HepG2 (cell line): Measurements from ENCODE around the gene STK32C. TPM values are rescaled to one million over a fixed set of nuclear protein-coding genes. Genes with fewer than 3 reads are reported as not detected.

Experiments used
- ATAC-seq: fragments of 200-7000 bp; cut with Tn5 transposase; 3 replicates; pipeline ENCODE4 v1.9.1; 2020; ENCODE audit warnings: mild to moderate bottlenecking, moderate library complexity
- BruUV-seq: library from RNA; stranded (reverse); fragments of 400-500 nt; replicated peaks from 2 replicates; lab custom pipeline; 2021; lab: Mats Ljungman, UMichigan
- CTCF ChIA-PET: fragments of 300-600 bp; formaldehyde crosslinking; extraction: SDS; loops from one replicate; lab custom pipeline; 2021; ENCODE audit warnings: low total read pairs, inconsistent platforms, low intra/inter-chr PET ratio; lab: Yijun Ruan, JAX
- POLR2A ChIA-PET: fragments of 350-600 bp; sonication (Branson Sonifier 250); formaldehyde crosslinking; loops from one replicate; lab custom pipeline; 2020; ENCODE audit warnings: antibody characterized with exemption, inconsistent platforms; lab: Yijun Ruan, JAX
- DNase-seq: peaks from one replicate; pipeline ENCODE4 v3.0.0-alpha.2; 2015; ENCODE audit warnings: low spot score
- FAIRE-seq: peaks from 3 replicates; lab custom pipeline; 2011; peaks lifted over from hg19 to GRCh38; lab: Jason Lieb, UNC
- H2AFZ ChIP-seq: one replicate; pipeline ENCODE4 v1.6.1; 2011; ENCODE audit warnings: low read length, inconsistent platforms
- H3K27ac ChIP-seq: fragments of 300-600 bp; 3 replicates; pipeline ENCODE4 v1.8.0; 2011; ENCODE audit warnings: mixed run types, mild to moderate bottlenecking, mixed read lengths, low read length, inconsistent platforms; ENCODE audit not compliant: insufficient read depth; ENCODE audit errors: extremely low read length
- H3K27me3 ChIP-seq, 2 experiments: fragments of 200-600 bp in 1 of 2; 2 replicates in 1 of 2; 3 replicates in 1 of 2; pipeline versions ENCODE4 v1.6.0 to v1.8.0; 2011; ENCODE audit warnings: low read length in 2 of 2, mild to moderate bottlenecking in 2 of 2, moderate library complexity in 2 of 2, inconsistent platforms in 1 of 2; ENCODE audit not compliant: insufficient read depth in 2 of 2, control insufficient read depth in 1 of 2
- H3K36me3 ChIP-seq, 2 experiments: fragments of 200-600 bp in 1 of 2; replicated peaks in 1 of 2; 2 replicates in 1 of 2; 3 replicates in 1 of 2; pipeline versions ENCODE4 v1.5.1 to v1.8.0; 2011; ENCODE audit warnings: low read length in 2 of 2, inconsistent platforms in 1 of 2; ENCODE audit not compliant: insufficient read depth in 2 of 2, control insufficient read depth in 1 of 2
- H3K4me1 ChIP-seq: 2 replicates; pipeline ENCODE4 v1.5.1; 2012; ENCODE audit warnings: low read length, inconsistent platforms; ENCODE audit not compliant: insufficient read depth
- H3K4me2 ChIP-seq: 2 replicates; pipeline ENCODE4 v1.6.0; 2011; ENCODE audit warnings: low read depth, low read length, inconsistent platforms
- H3K4me3 ChIP-seq, 3 experiments: fragments of 200-600 bp in 1 of 3; sonication (generic), shearing (Covaris generic) in 1 of 3; replicated peaks in 1 of 3; 2 replicates each; pipeline ENCODE4 v1.5.1; 2011 to 2016; ENCODE audit warnings: low read length in 3 of 3, inconsistent platforms in 2 of 3, low read depth in 2 of 3, mild to moderate bottlenecking in 2 of 3, control low read depth in 1 of 3, mixed read lengths in 1 of 3; ENCODE audit not compliant: insufficient read depth in 1 of 3
- H3K79me2 ChIP-seq: one replicate; pipeline ENCODE4 v1.6.1; 2011; ENCODE audit warnings: low read length, inconsistent platforms; ENCODE audit not compliant: insufficient read depth
- H3K9ac ChIP-seq: 2 replicates; pipeline ENCODE4 v1.6.0; 2011; ENCODE audit warnings: mild to moderate bottlenecking, low read depth, low read length, inconsistent platforms; ENCODE audit not compliant: insufficient read depth
- H3K9me3 ChIP-seq: 2 replicates; pipeline ENCODE4 v1.5.1; 2012; ENCODE audit warnings: mild to moderate bottlenecking, low read length
- H4K20me1 ChIP-seq: 2 replicates; pipeline ENCODE4 v1.6.0; 2011; ENCODE audit warnings: inconsistent platforms, mild to moderate bottlenecking, low read length, moderate library complexity; ENCODE audit not compliant: insufficient read depth
- KDM2A ChIP-seq: sonication (generic); formaldehyde crosslinking; IDR thresholded peaks from 2 replicates; pipeline ENCODE4 v1.4.0; 2020; ENCODE audit warnings: low read depth, missing genetic modification reagents, borderline replicate concordance
- SAP130 ChIP-seq: IDR thresholded peaks from 2 replicates; pipeline ENCODE4 v1.6.1; 2016; ENCODE audit warnings: low read depth
- ZBTB38 ChIP-seq: sonication (generic); formaldehyde crosslinking; IDR thresholded peaks from 2 replicates; pipeline ENCODE4 v1.5.1; 2020; ENCODE audit warnings: mild to moderate bottlenecking, missing genetic modification reagents
- ZFP37 ChIP-seq: sonication (generic); formaldehyde crosslinking; IDR thresholded peaks from 2 replicates; pipeline ENCODE4 v1.4.0; 2020; ENCODE audit warnings: missing genetic modification reagents, borderline replicate concordance
- ZKSCAN5 ChIP-seq: sonication (generic); formaldehyde crosslinking; IDR thresholded peaks from 2 replicates; pipeline ENCODE4 v1.5.1; 2020; ENCODE audit warnings: mild to moderate bottlenecking, missing genetic modification reagents
- ZNF260 ChIP-seq: sonication (generic); formaldehyde crosslinking; IDR thresholded peaks from 2 replicates; pipeline ENCODE4 v1.4.0; 2020; ENCODE audit warnings: missing genetic modification reagents, low read depth, mild to moderate bottlenecking, borderline replicate concordance
- ZNF703 ChIP-seq: sonication (generic); formaldehyde crosslinking; IDR thresholded peaks from 2 replicates; pipeline ENCODE4 v1.5.1; 2020; ENCODE audit warnings: missing genetic modification reagents, mild to moderate bottlenecking, moderate library complexity, borderline replicate concordance
- ZZZ3 ChIP-seq: sonication (generic); formaldehyde crosslinking; IDR thresholded peaks from 2 replicates; pipeline ENCODE4 v1.4.0; 2020; ENCODE audit warnings: missing genetic modification reagents, mild to moderate bottlenecking, borderline replicate concordance
- WGBS: methylation state at CpG from one replicate; pipeline ENCODE4 v1.1.6; 2017; ENCODE audit warnings: low lambda C conversion rate; 5-methylcytosine and 5-hydroxymethylcytosine counted together
- in situ Hi-C: cut with HindIII; loops from 2 replicates; pipeline ENCODE4 v1.10.0; 2017; ENCODE audit warnings: low pct_unique_long_range_greater_than_20kb; ENCODE audit not compliant: extremely low pct_ligation_motif_present
- intact Hi-C: fragments of 100-400 bp; cut with micrococcal nuclease; formaldehyde crosslinking; loops from one replicate; pipeline ENCODE4 v1.10.0; 2022; ENCODE audit not compliant: unreplicated experiment
- polyA plus RNA-seq, 8 experiments: library from polyadenylated mRNA; depleted of rRNA in 3 of 8; stranded (reverse) in 7 of 8; unstranded in 1 of 8; fragments of >200 nt; fragmentation: Illumina TruSeq in 4 of 8; extraction: Trizol in 4 of 8; gene quantifications; 2 replicates each; pipeline versions ENCODE4 v1.2.1 to v1.2.3, GENCODE V29; 2011 to 2016; ENCODE audit warnings: low read depth in 4 of 8, missing spikeins in 1 of 8, mixed read lengths in 1 of 8; ENCODE audit not compliant: insufficient read depth in 1 of 8
- total RNA-seq, 5 experiments: library from RNA; depleted of rRNA; stranded (reverse); fragments of >200 nt; fragmentation: Illumina TruSeq; extraction: Trizol; gene quantifications; 2 replicates each; pipeline ENCODE4 v1.2.3, GENCODE V29; 2016; ENCODE audit warnings: low read depth in 1 of 5
- TF ChIP-seq, protein P1 (sequence below): sonication (generic); formaldehyde crosslinking; IDR thresholded peaks from 2 replicates; pipeline ENCODE4 v1.4.0; 2020; ENCODE audit warnings: missing genetic modification reagents, low read depth, mild to moderate bottlenecking, borderline replicate concordance
- TF ChIP-seq, protein P2 (sequence below): sonication (generic); formaldehyde crosslinking; IDR thresholded peaks from 2 replicates; pipeline ENCODE4 v1.5.0; 2020; ENCODE audit warnings: mild to moderate bottlenecking, missing genetic modification reagents
- TF ChIP-seq, protein P3 (sequence below): sonication (generic); formaldehyde crosslinking; conservative IDR thresholded peaks from 2 replicates; pipeline ENCODE4 v1.8.0; 2022; ENCODE audit warnings: missing genetic modification reagents

Gene STK32C
- total and polyA plus RNA-seq, 2 of the 13 experiments (the other 11 are each of a cell fraction or from before 2014, with no cell fraction given), result 10.9 to 19.4 TPM

DNA sequence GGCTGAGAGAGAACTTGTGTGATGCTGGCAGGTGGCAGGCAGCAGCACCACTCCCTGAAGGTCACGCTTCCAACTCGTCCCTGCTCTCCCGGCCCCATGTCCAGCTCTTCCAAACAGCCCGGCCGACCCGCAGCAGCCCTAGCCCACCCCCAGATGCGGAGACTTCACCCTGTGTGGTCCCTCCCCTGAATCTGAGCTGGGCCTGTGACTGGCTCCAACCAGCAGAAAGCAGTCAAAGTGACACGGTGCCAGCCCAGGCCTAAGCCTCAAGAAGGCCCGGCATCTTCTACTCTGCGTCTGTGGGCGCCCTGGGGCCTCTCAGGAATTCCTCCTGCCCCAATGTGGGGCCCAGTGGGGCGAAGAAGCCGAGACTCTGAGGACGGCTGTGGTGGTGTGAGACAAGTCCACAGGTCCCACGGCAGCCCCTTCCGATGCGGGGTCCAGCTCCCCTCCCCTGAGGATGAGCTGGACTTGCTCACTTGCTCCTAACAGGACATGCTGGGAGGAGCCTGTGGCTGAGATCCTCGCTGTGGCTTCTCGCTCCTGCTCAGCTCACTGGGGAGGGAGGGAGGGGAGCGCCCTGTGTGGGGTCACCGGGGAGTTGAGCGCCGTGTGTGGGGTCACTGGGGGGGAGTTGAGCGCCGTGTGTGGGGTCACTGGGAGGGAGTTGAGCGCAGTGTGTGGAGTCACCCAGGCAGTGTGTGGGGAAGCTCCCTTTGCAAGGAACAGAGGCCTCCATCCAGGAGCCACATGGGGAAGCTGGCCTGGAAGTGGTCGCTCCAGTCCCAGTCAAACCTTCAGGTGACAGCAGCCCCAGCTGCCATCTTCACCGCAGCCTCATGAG lies 9.5 kb downstream of the STK32C start:
- in situ Hi-C loops (no loop called here), intact Hi-C loops (no loop called here)
- TF ChIP-seq, protein P1, sequence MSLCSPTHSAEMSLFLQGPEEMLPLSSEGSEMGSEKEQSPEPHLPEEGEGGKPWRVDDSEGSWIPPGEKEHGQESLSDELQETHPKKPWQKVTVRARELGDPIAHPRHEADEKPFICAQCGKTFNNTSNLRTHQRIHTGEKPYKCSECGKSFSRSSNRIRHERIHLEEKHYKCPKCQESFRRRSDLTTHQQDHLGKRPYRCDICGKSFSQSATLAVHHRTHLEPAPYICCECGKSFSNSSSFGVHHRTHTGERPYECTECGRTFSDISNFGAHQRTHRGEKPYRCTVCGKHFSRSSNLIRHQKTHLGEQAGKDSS, result no peak
- TF ChIP-seq ZBTB38, result no peak
- no peak for TF ChIP-seq ZFP37 (CRISPR knock-in tag)
- no peak for TF ChIP-seq SAP130 (CRISPR knock-in tag)
- ChIA-PET POLR2A (no interaction called here), CTCF (no interaction called here)
- Histone ChIP-seq H3K79me2 (peaks cover 3% of the 10 kb centered on the region), H3K4me1 (no peaks in the 10 kb centered on the region), H3K27ac (no peak overlapping the region), H3K27me3 (no peaks in the 10 kb centered on the region), H2AFZ (no peak overlapping the region), H3K9ac (no peak overlapping the region), H3K36me3 (no peaks in the 10 kb centered on the region), H3K4me2 (no peak overlapping the region), H3K9me3 (no peaks in the 10 kb centered on the region), H4K20me1 (no peaks in the 10 kb centered on the region), H3K4me3 (no peak overlapping the region)
- FAIRE-seq (no peak), DNase-seq (no peak), ATAC-seq (no peak)
- 70% methylated on average over 15 of the region's 28 CpGs for WGBS
- no TSS peak for BruUV-seq

DNA sequence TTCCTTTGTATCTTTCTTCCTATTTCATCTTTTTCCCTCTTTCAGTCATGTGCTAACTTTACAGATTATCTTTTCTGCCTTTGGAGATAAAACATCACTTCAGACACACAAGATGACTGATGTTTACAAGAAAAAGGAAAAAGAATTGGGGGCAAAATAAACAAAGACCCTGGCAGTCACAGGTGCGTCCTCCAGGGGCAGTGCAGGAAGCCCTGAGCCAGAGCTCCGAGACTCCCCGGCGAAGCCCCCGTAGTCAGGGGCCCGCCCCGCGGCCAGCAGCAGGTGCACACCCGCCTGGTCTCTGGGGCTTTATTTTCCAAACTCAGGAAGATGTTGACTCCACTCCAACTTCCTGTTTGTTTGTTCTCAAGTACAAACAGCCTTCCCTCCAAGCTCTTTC lies 10.2 kb downstream of the STK32C start:
- no peaks in the 10 kb centered on the region for H4K20me1 ChIP-seq
- 87% methylated on average over 9 of the region's 9 CpGs for WGBS
- H3K79me2 ChIP-seq, result peaks cover 3% of the 10 kb centered on the region
- H3K9ac ChIP-seq, result no peak overlapping the region
- ChIA-PET POLR2A (no interaction called here), CTCF (no interaction called here)
- DNase-seq (no peak), FAIRE-seq (no peak), ATAC-seq (no peak)
- TF ChIP-seq ZZZ3 (no peak), ZNF260 (CRISPR knock-in tag) (no peak), ZKSCAN5 (no peak), KDM2A (no peak), ZNF703 (CRISPR knock-in tag) (no peak)
- TF ChIP-seq, protein P2, sequence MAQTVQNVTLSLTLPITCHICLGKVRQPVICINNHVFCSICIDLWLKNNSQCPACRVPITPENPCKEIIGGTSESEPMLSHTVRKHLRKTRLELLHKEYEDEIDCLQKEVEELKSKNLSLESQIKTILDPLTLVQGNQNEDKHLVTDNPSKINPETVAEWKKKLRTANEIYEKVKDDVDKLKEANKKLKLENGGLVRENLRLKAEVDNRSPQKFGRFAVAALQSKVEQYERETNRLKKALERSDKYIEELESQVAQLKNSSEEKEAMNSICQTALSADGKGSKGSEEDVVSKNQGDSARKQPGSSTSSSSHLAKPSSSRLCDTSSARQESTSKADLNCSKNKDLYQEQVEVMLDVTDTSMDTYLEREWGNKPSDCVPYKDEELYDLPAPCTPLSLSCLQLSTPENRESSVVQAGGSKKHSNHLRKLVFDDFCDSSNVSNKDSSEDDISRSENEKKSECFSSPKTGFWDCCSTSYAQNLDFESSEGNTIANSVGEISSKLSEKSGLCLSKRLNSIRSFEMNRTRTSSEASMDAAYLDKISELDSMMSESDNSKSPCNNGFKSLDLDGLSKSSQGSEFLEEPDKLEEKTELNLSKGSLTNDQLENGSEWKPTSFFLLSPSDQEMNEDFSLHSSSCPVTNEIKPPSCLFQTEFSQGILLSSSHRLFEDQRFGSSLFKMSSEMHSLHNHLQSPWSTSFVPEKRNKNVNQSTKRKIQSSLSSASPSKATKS (CRISPR knock-in tag), result no peak
- TF ChIP-seq, protein P3, sequence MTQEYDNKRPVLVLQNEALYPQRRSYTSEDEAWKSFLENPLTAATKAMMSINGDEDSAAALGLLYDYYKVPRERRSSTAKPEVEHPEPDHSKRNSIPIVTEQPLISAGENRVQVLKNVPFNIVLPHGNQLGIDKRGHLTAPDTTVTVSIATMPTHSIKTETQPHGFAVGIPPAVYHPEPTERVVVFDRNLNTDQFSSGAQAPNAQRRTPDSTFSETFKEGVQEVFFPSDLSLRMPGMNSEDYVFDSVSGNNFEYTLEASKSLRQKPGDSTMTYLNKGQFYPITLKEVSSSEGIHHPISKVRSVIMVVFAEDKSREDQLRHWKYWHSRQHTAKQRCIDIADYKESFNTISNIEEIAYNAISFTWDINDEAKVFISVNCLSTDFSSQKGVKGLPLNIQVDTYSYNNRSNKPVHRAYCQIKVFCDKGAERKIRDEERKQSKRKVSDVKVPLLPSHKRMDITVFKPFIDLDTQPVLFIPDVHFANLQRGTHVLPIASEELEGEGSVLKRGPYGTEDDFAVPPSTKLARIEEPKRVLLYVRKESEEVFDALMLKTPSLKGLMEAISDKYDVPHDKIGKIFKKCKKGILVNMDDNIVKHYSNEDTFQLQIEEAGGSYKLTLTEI (CRISPR knock-in tag), result no peak
- no TSS peak for BruUV-seq
- no peaks in the 10 kb centered on the region for H3K36me3 ChIP-seq
- intact Hi-C loops (no loop called here), in situ Hi-C loops (no loop called here)
- H3K4me2 ChIP-seq, result no peak overlapping the region
- no peaks in the 10 kb centered on the region for H3K27me3 ChIP-seq
- H3K4me1 ChIP-seq, result no peaks in the 10 kb centered on the region
- H3K9me3 ChIP-seq, result no peaks in the 10 kb centered on the region
- no peak overlapping the region for H3K27ac ChIP-seq
- no peak overlapping the region for H2AFZ ChIP-seq
- H3K4me3 ChIP-seq, result no peak overlapping the region
